Measurements from ENCODE around the gene DENND5B. TPM values are rescaled to one million over a fixed set of nuclear protein-coding genes. Genes with fewer than 3 reads are reported as not detected.

Gene DENND5B
- total RNA-seq (10 to 100 TPM in 3 of 5 donors, 1 to 10 TPM in 2; 5.8 to 25.2 (median 13.2) TPM), polyA plus RNA-seq (1 to 10 TPM; 1.1 to 2.0 (median 1.2) TPM)
- long read RNA-seq, donor 1, partial matches to known transcripts, result 0 of 1 reads
- long read RNA-seq, donor 1, other reads (novel, unspliced or antisense), result 0 of 1 reads
- long read RNA-seq, donor 2, result 0 reads
- long read RNA-seq, donor 3, result 0 reads
- long read RNA-seq, donor 4, result 0 reads
- long read RNA-seq, donor 5, partial matches to known transcripts, result 0 of 1 reads
- long read RNA-seq, donor 5, other reads (novel, unspliced or antisense), result 0 of 1 reads
- long read RNA-seq, donor 6, result 0 reads
- long read RNA-seq, donor 7, full-length matches to known transcripts, result 1 of 1 reads
- long read RNA-seq, donor 7, partial matches to known transcripts, result 0 of 1 reads
- long read RNA-seq, donor 7, other reads (novel, unspliced or antisense), result 0 of 1 reads
- long read RNA-seq, donor 8, result 0 reads
- long read RNA-seq, donor 9, result 0 reads
- long read RNA-seq, donor 10, result 0 reads

GRCh38 chr12:31590642-31591379 is at the start of gene DENND5B:
Gene DENND5B, minus strand, starts transcription at chr12:31591136. Its CDS starts 304 bp downstream, at chr12:31590832.
- H3K27ac ChIP-seq, result peak within 1 kb of the TSS; percentile 95 to 99 (median 96)
- 0 to 2% (median 0%) methylated on average over 25 to 117 of the region's 117 CpGs for WGBS, 5 donors

GRCh38 chr12:31634620-31635019 is 43.7 kb upstream of the DENND5B start:
- 85 to 100% (median 90%) methylated on average over 1 of the region's 1 CpG for WGBS, 5 donors
- Histone ChIP-seq H3K4me3 (no peak overlapping the region), H3K27ac (no peak overlapping the region), H3K9me3 (no peaks in the 10 kb centered on the region), H3K27me3 (no peaks in the 10 kb centered on the region), H3K36me3 (no peaks in the 10 kb centered on the region), H3K4me1 (peaks cover 0 to 12% (median 8%) of the 10 kb centered on the region in 4 donors)
- no peak for DNase-seq
- TF ChIP-seq POLR2AphosphoS5 (IDR thresholded peaks at IDR 0.05) (no peak), POLR2A (IDR thresholded peaks at IDR 0.05) (no peak), EP300 (IDR thresholded peaks at IDR 0.05) (no peak), CTCF (IDR thresholded peaks at IDR 0.05) (no peak)
- intact Hi-C loops (cut with DNase I; ENCODE audit: low total_unique reads), result loop anchor here (5.0 kb wide), 1 partner anchor 227 kb away; no protein-coding TSS in a partner anchor

More at GRCh38 chr12:31590642-31591379, at the start of gene DENND5B:
- no peaks in the 10 kb centered on the region for H3K9me3 ChIP-seq
- H3K4me3 ChIP-seq, result peak within 1 kb of the TSS; percentile 84 to 97 (median 93)
- intact Hi-C loops (cut with DNase I; ENCODE audit: low total_unique reads), result no loop called here
- no peak for TF ChIP-seq CTCF (IDR thresholded peaks at IDR 0.05)
- TF ChIP-seq POLR2AphosphoS5 (IDR thresholded peaks at IDR 0.05), result peak in 2 of 3 donors; percentile 13 to 14
- no peak for TF ChIP-seq EP300 (IDR thresholded peaks at IDR 0.05)
- no peak for TF ChIP-seq POLR2A (IDR thresholded peaks at IDR 0.05)
- peak; percentile 73 to 95 for DNase-seq
- H3K36me3 ChIP-seq, result no peaks in the 10 kb centered on the region
- peaks cover 0 to 12% (median 0%) of the 10 kb centered on the region in 3 donors for H3K27me3 ChIP-seq
- peaks cover 0 to 33% (median 21%) of the 10 kb centered on the region in 4 donors for H3K4me1 ChIP-seq

- no peak for TF ChIP-seq POLR2A (IDR thresholded peaks at IDR 0.05)
- no peak for TF ChIP-seq POLR2AphosphoS5 (IDR thresholded peaks at IDR 0.05)
- TF ChIP-seq EP300 (IDR thresholded peaks at IDR 0.05), result no peak
- TF ChIP-seq CTCF (IDR thresholded peaks at IDR 0.05), result no peak
- intact Hi-C loops (cut with DNase I; ENCODE audit: low total_unique reads), result no loop called here
- DNase-seq, result no peak
Observed at GRCh38 chr12:31633464-31633863, 42.5 kb upstream of the DENND5B start.

GRCh38 chr12:31631809-31632208 is 40.9 kb upstream of the DENND5B start:
- 85 to 96% (median 92%) methylated on average over 12 of the region's 12 CpGs for WGBS, 5 donors

More at GRCh38 chr12:31633464-31633863, 42.5 kb upstream of the DENND5B start:
- Histone ChIP-seq H3K9me3 (no peaks in the 10 kb centered on the region), H3K4me3 (no peak overlapping the region), H3K27me3 (no peaks in the 10 kb centered on the region), H3K27ac (no peak overlapping the region), H3K36me3 (no peaks in the 10 kb centered on the region), H3K4me1 (peaks cover 0 to 14% (median 10%) of the 10 kb centered on the region in 4 donors)
- 78 to 92% (median 87%) methylated on average over 4 of the region's 4 CpGs for WGBS, 5 donors

More at GRCh38 chr12:31631809-31632208, 40.9 kb upstream of the DENND5B start:
- Histone ChIP-seq H3K9me3 (no peaks in the 10 kb centered on the region), H3K4me1 (peaks cover 0 to 14% (median 10%) of the 10 kb centered on the region in 4 donors), H3K27ac (no peak overlapping the region), H3K4me3 (no peak overlapping the region), H3K27me3 (no peaks in the 10 kb centered on the region), H3K36me3 (no peaks in the 10 kb centered on the region)
- intact Hi-C loops (cut with DNase I; ENCODE audit: low total_unique reads), result no loop called here
- TF ChIP-seq POLR2A (IDR thresholded peaks at IDR 0.05), result no peak
- no peak for TF ChIP-seq POLR2AphosphoS5 (IDR thresholded peaks at IDR 0.05)
- TF ChIP-seq EP300 (IDR thresholded peaks at IDR 0.05), result no peak
- no peak for TF ChIP-seq CTCF (IDR thresholded peaks at IDR 0.05)
- no peak for DNase-seq

Data from stomach (tissue), 19 donors.